Suprapubic skin (tissue), 4 donors: ENCODE measurements around the gene B3GALNT2. TPM values are rescaled to one million over a fixed set of nuclear protein-coding genes. Genes with fewer than 3 reads are reported as not detected.

Source experiments
- DNase-seq, 2 donors: peaks; one replicate each; pipeline ENCODE4 v3.0.0-alpha.2; 2019; ENCODE audit warnings: low spot score in 2 of 2
- H3K27ac ChIP-seq: fragments of 200-600 bp; sonication (generic); one replicate; pipeline ENCODE4 v1.5.1; 2019
- H3K27me3 ChIP-seq: fragments of 200-600 bp; sonication (generic); one replicate; pipeline ENCODE4 v1.5.1; 2019
- H3K36me3 ChIP-seq: fragments of 200-600 bp; sonication (generic); one replicate; pipeline ENCODE4 v1.5.1; 2019
- H3K4me1 ChIP-seq: fragments of 200-600 bp; sonication (generic); one replicate; pipeline ENCODE4 v1.5.1; 2019
- H3K4me3 ChIP-seq: fragments of 200-600 bp; sonication (generic); one replicate; pipeline ENCODE4 v1.5.1; 2019; ENCODE audit warnings: mild to moderate bottlenecking
- H3K9me3 ChIP-seq: fragments of 200-600 bp; sonication (generic); one replicate; pipeline ENCODE4 v1.5.1; 2019
- EP300 ChIP-seq: sonication (generic); formaldehyde crosslinking; IDR thresholded peaks from one replicate; pipeline ENCODE4 v1.6.1; 2017; ENCODE audit warnings: antibody characterized with exemption
- POLR2A ChIP-seq, 2 donors: fragments of 450-650 bp; IDR thresholded peaks; one replicate each; pipeline ENCODE4 v1.6.1; 2017; ENCODE audit warnings: antibody characterized with exemption in 2 of 2, mild to moderate bottlenecking in 2 of 2, moderate library complexity in 2 of 2
- POLR2AphosphoS5 ChIP-seq, 3 donors: sonication (generic); formaldehyde crosslinking; IDR thresholded peaks; one replicate each; pipeline ENCODE4 v1.6.1; 2017; ENCODE audit warnings: antibody characterized with exemption in 3 of 3
- WGBS: methylation state at CpG from one replicate; pipeline ENCODE4 v1.1.5; 2018; 5-methylcytosine and 5-hydroxymethylcytosine counted together
- total RNA-seq, 4 donors: library from RNA; depleted of rRNA; stranded (reverse); fragments of >200 nt; gene quantifications; one replicate each; pipeline ENCODE4 v1.1.0, GENCODE V29; 2016
- TF ChIP-seq, protein P1 (sequence below), 2 donors: fragments of 200-600 bp in 1 of 2; fragments of 450-650 bp in 1 of 2; sonication (generic) in 1 of 2; IDR thresholded peaks; one replicate each; pipeline ENCODE4 v1.5.1; 2016 to 2019; ENCODE audit warnings: antibody characterized with exemption in 2 of 2, mild to moderate bottlenecking in 1 of 2, moderate library complexity in 1 of 2

Gene B3GALNT2
- total RNA-seq, 4 donors from 2014 or later, result 23.5 to 37.4 (median 29.5) TPM

DNA sequence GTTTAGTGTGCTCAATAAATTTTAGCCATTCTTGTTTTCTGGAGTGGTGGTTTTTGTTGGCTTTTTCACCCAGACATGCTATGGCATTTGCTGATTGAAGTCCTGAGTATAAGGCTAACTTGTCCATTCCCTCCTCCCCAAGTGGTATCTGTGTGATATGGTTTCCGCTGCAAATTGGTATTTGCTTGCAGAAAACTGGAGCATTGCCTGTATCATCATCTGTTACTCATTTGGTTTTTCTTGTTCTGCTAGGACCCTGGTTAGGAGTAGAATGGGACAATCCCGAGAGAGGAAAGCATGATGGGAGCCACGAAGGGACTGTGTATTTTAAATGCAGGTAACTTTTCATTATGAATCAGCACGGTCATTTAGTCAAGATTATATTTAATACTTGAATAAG lies 103.0 kb downstream of the B3GALNT2 start:
- no peak for DNase-seq
- TF ChIP-seq EP300 (no peak), POLR2A (IDR thresholded peaks at IDR 0.05) (no peak), POLR2AphosphoS5 (IDR thresholded peaks at IDR 0.05) (no peak)
- TF ChIP-seq, protein P1, sequence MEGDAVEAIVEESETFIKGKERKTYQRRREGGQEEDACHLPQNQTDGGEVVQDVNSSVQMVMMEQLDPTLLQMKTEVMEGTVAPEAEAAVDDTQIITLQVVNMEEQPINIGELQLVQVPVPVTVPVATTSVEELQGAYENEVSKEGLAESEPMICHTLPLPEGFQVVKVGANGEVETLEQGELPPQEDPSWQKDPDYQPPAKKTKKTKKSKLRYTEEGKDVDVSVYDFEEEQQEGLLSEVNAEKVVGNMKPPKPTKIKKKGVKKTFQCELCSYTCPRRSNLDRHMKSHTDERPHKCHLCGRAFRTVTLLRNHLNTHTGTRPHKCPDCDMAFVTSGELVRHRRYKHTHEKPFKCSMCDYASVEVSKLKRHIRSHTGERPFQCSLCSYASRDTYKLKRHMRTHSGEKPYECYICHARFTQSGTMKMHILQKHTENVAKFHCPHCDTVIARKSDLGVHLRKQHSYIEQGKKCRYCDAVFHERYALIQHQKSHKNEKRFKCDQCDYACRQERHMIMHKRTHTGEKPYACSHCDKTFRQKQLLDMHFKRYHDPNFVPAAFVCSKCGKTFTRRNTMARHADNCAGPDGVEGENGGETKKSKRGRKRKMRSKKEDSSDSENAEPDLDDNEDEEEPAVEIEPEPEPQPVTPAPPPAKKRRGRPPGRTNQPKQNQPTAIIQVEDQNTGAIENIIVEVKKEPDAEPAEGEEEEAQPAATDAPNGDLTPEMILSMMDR (IDR thresholded peaks at IDR 0.05), result no peak
- H3K27ac ChIP-seq, result no peak overlapping the region
- H3K9me3 ChIP-seq, result no peaks in the 10 kb centered on the region
- H3K4me3 ChIP-seq, result no peak overlapping the region
- 78% methylated on average over 4 of the region's 4 CpGs for WGBS
- H3K36me3 ChIP-seq, result no peaks in the 10 kb centered on the region
- no peaks in the 10 kb centered on the region for H3K27me3 ChIP-seq
- no peaks in the 10 kb centered on the region for H3K4me1 ChIP-seq

Other genes starting within 250 kb of the B3GALNT2 start
- 10 to 100 TPM; 21.4 to 62.7 (median 31.8) TPM for gene ARID4B, start 176.3 kb downstream of the B3GALNT2 start, total RNA-seq
- 10 to 100 TPM; 18.9 to 26.5 (median 21.4) TPM for gene GGPS1, start 175.9 kb downstream of the B3GALNT2 start, total RNA-seq
- 10 to 100 TPM; 12.0 to 33.3 (median 21.1) TPM for gene TBCE, start 137.0 kb downstream of the B3GALNT2 start, total RNA-seq
- under 1 TPM in 3 of 4 donors, not detected in 1; 0.13 to 0.76 (median 0.72) TPM for gene GNG4, start 145.3 kb upstream of the B3GALNT2 start, total RNA-seq